ENCODE measurements around the gene SH3RF3.
A peak's percentile ranks its signal among the peaks of the same experiment; 100 is the strongest.
"Not testable (repeated sequence)": the region's sequence is repeated elsewhere in the genome, so short reads cannot be mapped to it uniquely, and the experiment has no call there.

SH3RF3 gene

DNA sequence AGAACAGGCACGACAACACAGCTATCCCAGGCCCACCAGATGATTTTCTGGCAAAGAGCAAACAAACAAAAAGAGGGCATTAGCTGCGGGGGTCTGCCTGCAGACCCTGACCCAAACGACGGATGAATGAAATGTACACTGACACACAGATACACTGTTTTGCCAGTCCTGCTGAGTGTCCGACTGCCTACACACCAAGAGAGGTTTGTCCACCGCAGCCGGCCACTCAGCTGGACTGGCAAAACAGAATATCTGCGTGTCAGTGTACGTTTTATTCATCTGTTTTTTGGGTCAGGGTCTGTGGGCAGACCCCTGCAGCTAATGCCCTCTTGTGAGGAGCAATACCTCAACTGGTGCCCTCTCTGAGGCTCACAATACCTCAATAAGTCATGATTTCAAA lies 10.7 kb upstream of the SH3RF3 start:
- DNase-seq: no peak

DNA sequence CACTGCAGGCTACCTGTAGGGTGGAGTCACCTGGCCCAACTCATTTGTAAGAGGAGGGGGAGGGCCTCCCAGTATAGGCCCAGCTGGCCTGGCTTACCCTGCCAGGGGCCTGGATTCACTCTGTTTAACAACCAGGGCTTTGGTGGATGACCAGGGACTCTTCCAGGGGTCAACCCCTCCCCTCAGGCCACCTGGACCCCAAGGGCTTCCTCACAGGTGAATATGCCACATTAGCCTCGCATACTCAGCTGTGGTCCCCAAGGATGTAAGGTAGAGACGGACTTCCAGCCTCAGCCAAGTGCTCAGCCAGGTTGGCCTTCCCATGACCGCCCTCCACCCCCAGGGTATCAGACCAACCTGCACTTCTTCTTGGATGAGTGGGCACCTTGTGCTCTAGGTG lies 8.8 kb upstream of the SH3RF3 start:
- DNase-seq: no peak

DNA sequence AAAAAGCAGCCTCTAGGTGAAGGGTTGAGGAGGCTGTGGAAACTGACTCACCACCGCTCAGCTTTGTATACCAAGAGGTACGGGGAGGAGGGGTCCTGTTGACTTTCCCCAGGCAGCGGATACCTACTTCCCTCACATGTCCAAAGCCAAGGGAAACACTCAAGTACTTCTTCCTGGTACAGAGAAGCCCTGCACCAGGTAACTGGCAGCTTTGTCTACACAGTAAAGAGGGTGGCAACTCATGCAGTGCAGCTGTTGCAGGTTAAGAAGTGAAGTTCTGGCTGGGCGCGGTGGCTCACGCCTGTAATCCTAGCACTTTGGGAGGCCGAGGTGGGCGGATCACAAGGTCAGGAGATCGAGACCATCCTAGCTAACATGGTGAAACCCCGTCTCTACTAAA lies 8.3 kb upstream of the SH3RF3 start:
- DNase-seq: not testable (repeated sequence)

DNA sequence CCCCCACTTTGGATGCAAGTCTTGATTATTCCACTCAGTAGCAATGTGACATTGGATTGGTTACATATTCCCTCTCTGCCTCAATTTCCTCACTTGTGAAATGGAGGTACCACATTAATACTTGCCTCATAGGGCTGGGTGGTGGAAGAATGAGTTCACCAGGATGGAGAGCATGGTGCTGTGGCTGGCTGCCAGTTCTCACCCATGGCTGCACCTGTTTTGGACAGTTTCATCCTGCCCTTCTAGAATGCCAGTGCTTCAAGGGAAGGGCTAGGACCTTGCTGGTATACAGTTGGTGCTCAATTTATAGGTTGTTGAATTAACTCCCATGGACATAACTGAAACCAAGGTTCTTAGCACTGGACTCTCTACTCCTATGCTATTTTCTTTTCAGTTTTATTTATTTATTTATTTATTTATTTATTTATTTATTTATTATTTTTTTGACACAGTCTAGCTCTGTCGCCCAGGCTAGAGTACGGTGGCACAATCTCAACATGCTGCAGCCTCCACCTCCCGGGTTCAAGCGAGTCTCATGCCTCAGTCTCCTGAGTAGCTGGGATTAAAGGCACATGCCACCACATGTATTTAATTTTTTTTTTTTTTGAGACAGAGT lies 5.3 kb upstream of the SH3RF3 start:
- no peak for DNase-seq

DNA sequence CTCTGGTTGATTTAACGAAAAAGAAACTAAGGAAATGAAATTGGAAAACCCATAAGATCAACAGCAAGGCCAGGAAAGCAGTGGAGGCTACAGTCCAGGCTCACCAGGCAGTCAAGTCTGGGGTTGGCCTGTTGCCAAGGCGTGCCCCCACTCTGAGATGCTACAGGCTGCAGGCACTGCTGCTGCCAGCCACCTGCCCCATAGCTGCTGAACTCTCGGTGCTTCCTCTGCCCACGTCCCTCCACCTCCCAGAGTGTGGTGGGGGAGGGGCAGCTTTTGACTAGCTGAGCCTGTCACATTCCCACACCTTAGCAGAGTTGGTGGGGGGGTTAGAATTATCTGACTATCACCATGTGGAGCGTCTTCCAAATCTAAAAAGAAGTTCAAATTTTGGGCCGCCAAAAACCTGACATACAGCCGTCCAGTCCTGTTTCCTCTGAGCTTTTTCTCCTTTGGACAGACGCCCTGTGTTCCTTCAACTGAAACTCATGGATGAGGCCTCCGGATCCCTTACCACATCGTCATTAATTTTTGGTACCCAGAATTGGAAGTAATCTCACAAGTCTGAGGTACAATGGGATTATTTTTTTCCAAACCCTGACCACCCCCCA lies 3.9 kb upstream of the SH3RF3 start:
- DNase-seq: no peak

DNA sequence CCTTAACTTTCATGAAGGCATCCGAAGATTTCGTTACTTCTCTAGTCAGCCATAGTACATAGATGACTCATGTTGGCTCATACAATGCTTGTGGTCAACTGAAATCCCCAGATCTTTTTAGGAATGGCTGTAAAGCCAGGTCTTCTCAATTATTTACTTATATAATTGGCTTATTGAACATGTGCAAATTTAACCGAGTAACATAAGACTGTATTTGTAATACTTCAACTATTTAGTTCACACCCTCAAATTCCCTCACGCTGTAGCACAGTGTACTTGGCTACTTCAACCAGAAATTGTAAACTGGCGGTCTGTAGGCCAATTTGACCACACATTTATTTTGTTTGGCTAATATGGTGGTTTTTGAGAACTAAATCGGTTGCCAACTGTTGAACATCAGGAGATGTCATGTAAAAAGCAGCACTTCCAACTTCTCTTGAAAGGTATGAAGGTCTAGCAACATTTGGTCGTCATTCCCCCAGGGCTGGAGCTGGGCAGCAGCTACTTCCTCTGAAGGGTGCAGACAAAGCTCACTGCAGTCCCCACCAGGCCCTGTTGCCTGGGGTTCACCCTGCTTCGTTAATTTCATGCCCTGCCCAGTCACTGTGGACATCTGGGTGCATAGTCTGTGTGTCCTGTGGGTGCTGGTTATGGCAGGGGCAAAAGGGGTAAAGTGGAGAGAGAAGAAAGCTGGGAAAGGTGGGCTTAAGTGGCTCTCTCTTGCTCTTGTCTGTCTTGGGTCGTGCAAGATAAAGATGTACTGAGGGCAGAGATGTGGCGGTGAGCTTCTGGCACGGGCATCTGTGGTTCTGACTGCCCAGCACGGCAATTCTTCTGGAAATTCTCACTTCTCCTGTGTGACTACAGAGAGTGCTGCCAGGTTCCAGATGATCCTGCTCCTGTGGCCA lies 3.2 kb upstream of the SH3RF3 start:
- no peak for DNase-seq

DNA sequence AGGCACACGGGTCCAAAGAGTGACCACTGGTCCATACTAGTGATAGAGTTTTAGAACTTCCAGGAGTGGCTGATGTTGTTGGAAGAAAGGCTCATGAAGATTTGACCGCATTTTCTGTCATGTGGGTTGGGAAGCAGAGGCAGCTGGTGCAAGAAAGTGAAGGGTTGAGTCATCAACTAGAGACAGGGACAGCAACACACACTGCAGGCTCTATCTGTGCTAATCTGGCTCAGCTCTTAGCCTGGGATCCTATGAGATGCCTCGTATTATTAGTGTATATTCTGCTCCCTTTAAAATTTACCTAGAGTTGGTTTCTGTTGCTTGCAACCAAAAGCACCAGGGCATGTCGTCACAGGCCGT lies 2.5 kb upstream of the SH3RF3 start:
- DNase-seq: no peak

DNA sequence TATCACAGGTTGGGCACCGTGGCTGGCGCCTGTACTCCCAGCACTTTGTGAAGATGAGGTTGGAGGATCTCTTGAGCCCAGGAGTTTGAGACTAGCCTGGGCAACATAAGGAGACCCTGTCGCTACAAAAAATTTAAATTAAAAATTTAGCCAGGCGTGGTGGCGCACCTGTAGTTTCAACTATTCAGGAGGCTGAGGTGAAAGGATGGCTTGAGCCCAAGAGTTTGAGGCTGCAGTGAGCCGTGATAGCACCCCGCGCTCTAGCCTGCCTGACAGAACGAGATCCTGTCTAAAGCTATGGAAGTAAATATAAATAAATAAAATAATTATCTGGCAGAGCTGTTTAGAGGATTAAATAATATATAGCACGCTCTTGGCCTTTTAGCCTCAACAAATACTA lies 1.4 kb upstream of the SH3RF3 start:
- DNase-seq: no peak

DNA sequence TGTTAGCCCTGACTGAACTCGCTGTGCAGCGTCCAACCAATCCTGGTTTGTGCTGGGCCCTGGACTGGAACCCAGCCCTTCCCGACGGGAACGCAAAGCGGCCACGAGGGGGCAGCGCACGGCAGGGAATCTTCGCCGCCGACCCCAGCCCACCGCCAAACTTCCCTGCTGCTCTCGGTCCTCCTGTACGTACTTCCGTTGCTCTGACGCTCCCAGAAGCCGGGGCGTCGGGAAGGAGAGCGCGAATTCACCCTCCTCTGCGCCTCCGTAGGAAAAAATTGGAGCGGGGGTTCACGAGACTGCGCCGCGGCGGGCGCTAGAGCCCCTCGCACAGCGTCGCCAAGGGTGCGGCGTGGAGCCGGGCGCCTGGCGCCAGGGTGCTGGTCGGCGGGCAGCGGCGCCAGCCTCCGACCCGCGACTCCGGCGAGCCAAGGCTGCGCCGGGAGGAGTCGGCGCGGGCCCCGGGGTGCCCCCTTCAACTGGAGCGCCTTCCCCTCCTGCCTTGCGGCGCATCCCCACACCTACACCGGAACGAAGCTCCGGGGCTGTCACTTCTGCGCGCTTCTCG lies 873 bp upstream of the SH3RF3 start:
- peak; percentile 43 for DNase-seq

DNA sequence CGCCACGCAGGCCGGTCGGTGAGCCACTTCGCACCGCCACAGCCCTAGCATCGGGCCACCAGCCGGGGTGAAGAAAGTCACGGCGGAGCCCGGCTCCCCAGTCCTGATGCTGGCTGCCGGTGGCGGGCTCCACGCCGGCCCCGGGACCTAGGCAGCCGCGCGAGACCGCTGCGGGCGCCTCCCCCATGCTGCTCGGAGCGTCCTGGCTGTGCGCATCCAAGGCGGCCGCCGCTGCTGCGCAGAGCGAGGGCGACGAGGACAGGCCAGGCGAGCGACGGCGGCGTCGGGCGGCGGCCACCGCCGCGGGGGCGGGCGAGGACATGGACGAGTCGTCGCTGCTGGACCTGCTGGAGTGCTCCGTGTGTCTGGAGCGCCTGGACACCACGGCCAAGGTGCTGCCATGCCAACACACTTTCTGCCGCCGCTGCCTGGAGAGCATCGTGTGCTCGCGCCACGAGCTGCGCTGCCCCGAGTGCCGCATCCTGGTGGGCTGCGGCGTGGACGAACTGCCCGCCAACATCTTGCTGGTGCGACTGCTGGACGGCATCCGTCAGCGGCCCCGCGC lies 433 bp downstream of the SH3RF3 start:
- no peak for DNase-seq

DNA sequence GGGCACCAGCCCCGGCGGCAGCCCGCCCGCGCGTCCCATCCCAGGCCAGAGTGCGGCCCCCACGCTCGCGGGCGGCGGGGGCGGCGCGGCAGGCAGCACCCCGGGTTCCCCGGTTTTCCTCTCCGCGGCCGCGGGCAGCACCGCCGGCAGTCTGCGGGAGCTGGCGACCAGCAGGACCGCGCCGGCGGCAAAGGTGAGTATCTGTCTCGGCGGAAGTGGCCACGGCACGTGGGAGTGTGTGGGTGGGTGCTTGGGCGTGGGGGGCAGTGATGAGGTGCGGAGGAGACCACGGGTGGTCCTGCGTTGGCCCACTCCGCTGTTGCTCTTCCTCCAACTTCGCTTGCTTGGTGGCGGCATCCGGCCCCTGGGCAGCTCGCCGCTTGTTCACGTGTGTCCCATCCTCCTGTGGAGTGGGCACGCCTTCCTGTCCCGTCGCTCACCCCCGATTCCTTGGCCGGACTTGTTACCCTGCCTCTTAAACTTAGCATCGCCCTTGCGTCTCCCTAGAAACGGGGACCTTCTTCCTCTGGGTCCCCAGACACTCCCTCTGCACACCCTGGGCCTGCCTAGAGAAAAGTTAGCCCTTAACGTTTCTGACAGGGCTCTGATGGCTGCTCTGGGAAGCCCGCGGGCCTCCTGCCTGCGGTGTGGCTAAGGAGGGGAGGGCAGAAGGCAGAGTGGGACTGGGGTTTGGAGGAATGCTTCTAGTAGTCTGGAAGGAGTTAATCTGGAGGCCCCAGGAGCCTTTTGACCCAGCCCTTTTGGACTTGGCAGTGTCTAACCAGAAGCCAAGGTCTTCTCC lies 1.1 kb downstream of the SH3RF3 start:
- DNase-seq: no peak

DNA sequence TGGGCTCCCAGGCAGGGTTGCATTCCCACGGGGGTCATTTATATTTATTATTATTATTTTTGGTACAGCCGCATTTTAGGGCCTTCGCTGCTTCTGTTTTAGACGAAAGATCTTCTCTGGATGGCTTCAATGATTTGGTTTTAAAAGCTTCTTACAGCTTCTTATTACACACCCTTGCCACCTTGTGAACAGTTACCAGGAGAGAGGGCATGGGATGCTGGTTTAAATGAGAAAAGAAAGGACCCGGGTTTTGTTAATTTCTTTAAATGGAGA lies 1.7 kb downstream of the SH3RF3 start:
- no peak for DNase-seq

DNA sequence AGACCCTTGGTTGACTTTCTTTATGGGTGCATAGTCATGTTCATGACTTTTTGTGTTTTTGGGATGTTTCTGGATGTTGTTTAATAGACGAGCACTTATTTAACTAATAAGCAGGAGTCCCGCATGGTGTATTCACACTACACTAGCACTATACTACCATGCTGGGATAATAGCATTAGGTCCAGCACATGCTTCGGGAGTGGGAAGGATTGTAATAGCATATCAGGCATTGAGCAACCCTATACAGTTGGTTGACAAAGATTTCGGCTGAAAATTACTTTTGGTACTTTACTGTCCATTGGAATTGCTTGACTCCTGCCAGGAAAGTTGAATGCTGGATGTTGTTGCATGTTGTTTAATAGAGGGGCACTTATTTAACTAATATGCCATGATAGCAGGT lies 2.8 kb downstream of the SH3RF3 start:
- no peak for DNase-seq

DNA sequence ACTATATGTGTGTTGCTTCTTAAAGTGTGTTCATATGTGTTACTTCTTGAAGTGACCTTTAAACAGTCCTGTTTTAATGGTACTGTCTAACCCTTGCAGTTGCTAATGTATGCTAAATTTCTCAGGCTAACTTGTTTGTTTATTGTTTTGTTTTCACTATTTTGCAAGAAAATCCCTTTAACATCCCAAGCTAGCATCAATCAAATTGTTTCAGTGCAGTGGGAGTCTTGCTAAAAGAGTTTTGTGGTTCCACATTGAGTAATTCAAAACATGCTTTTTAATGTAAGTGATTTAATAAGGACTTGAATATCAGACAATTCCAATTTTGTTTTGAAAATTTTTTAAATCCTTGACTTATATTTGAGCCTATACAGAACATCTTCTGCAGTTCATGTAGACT lies 3.6 kb downstream of the SH3RF3 start:
- DNase-seq: no peak

DNA sequence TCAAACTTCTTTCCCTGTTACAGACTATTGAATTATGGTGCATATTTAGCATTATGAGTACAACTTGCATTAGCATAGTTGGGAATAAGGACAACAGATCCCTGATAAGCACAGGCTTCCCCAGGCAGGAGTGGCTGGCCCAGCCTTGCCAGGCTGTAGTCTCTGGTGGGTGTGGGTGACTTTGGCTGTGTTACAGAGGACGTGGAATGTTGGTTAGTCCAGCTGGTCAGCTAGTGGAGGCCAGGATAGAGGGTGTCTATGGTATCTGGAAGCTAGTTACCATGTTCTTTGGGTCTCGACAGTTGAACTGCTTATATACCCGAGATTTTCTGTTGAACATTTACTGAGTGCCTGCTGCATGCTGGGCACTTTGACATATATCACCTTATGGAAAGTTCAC lies 4.7 kb downstream of the SH3RF3 start:
- no peak for DNase-seq

DNA sequence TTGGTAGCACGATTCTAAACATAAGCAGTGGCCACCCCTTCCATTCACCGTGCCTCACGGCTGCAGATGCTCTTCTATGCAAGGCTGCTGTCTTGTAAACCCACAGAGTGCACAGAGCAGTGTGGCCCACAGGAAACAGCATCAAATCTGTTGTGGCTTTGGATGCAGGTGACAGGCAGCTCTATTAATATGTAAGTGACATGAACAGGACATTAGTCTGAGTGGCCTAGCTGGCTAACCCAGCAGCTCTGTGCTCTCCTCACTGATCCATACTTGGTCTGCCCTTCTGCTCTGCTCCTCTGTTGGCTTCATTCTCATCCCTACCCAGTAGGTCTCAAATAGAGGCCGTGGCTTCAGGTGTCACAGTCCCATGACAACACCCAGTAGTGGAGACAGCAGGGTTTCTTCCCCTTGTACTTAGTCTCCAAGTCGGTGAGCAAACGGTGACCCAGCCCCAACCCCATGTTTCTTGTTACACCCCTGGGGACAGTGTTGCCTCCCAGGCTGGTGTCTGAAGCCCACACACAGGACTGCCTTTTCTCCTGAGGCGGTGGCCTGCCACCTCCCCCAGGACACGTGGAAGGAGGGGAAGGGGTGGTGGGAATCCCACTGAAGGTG lies 5.8 kb downstream of the SH3RF3 start:
- no peak for DNase-seq

DNA sequence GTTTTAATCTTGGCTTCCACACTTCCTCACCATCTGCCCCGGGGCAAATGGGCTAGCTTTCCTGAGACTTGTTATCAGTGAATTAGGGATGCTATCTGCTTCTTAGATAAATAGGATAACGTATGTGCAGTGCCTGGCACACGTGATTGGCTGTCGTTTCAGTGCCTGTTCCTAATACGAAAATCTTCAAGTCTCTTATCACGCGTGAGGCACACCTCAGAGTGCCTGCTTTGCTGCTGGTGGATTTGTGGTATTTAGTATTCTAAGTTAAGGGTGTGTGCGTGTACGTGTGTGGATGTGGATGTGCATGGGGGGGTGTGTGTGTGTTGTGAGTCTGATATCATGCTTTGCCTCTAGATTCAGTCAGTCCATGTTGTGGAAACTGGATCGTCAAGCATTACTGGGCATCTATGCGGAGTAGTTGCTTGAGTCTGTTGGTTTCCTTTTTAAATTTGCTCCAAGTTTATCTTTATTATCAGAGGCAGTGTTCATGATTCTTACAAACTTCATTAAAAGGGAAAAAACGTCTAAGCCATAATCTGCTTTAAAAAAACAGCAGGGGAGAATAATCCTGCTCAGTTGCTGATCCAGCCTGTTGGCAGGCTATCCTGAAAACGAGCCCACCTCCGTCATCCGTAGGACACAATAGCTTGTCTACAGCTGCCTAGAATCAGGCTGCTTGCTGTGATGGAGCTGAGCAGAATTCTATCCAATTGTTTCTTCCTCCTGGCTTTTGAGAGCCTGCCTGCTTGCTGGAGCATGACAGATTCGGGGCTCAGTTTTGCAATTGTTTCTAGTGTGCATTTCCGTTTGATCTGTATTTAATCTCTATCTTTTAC lies 6.6 kb downstream of the SH3RF3 start:
- no peak for DNase-seq

DNA sequence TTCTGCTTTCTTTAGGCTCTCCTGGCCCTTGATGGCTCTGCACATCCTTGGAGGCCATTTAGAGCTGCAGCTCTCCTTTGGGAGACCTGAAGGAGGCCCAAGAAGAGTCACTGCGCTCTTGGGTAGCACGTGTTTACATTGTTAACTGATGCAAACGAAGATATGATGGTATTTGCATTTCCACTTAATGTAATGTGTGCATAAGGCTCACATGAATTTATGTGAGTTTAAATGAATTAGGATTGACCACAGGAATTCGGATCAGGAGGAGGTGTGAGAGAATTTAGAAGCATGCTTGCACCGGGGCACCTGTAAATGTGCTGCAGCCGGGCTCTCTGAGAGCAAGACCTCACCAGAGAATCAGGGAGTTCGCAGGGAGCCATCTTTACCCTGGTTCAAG lies 7.5 kb downstream of the SH3RF3 start:
- DNase-seq: no peak

DNA sequence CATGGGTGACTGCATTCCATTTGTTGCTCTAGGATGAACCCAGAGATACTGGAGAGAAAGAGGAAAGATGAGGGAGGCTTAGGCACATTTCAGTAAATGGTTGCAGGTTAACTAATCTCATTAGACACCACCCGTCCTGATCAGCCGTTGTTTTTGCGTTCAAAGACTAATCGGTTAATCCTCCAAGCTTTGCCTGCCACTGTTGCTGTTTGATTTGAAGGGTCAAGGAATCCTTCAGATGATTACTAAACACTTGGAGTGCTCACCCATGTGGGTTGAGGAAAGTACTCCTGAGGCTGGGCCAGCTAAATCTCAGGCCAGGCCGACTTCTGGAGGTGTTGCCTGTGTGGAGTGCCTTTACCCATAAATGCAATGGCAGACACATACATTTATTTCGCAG lies 8.6 kb downstream of the SH3RF3 start:
- DNase-seq: no peak

DNA sequence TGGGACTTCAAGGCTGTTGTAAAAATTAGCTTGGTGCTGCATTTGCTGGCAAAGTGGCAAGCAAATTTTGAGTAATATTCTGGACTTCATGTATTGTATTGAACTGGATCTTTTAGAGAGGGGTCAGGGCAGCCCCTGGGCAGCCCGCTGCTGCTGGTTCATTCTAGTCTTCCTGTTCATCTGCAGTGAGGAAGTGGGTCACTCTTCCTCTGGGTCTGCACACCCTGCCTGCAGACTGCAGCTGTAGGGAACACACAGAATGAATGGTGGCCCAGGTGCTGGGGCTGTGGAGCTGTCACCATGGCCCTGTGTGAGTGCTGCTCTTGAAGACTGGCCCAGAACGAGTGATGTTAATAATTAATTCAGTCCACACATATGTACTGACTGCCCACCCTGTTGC lies 9.4 kb downstream of the SH3RF3 start:
- DNase-seq: no peak

DNA sequence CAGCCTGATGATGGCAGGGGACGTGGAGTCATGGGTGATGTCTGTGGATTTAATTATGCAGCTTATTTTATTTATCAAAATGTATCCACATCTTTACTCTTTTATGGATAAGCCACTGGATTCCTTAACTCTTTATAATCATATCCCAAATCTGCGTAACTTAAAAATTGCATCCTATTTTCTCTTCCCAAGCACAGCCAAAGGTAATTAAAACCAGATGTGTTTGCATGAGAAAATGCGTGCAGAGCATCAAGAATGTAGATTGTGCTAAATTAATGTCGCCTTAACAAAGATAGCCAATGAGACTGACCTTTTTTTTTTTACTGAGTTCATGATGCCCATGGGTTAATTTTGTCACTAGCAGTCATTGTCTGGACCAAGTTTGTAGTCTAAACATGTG lies 10.0 kb downstream of the SH3RF3 start:
- no peak for DNase-seq

Measured in effector CD8-positive, alpha-beta T cell (primary cell).